ENCODE results near the gene ZNF506. TPM values are rescaled to one million over a fixed set of nuclear protein-coding genes. Genes with fewer than 3 reads are reported as not detected.

The ZNF506 gene
- total RNA-seq, 1 experiment from 2014 or later: 0.42 TPM

GRCh38 chr19:19820774-19821320 lies 703 bp downstream of the ZNF506 start:
- no peaks in the 10 kb centered on the region for H3K79me2 ChIP-seq (ENCODE audit: insufficient read depth, low read length)
- BruUV-seq (replicated peaks): no TSS peak
- ChIA-PET POLR2A (no interaction called here), RAD21 (ENCODE audit: low non-redundant PET in 1 of 2, low total read pairs in 2 of 2, uncharacterized antibody in 2 of 2, unreplicated experiment in 2 of 2) (no interaction called here), CTCF (no interaction called here)
- DNase-seq (ENCODE audit: low read depth, low spot score) (no peak), ATAC-seq (no peak)
- no peaks in the 10 kb centered on the region for H3K9me2 ChIP-seq (ENCODE audit: insufficient read depth)
- TF ChIP-seq ZFX (IDR thresholded peaks at IDR 0.05) (no peak), ZBTB33 (IDR thresholded peaks at IDR 0.05; ENCODE audit: extremely low read depth, insufficient replicate concordance, low read length) (no peak), SRF (IDR thresholded peaks at IDR 0.05; ENCODE audit: low read depth) (no peak), CEBPB (IDR thresholded peaks at IDR 0.05; ENCODE audit: low read depth) (no peak), EZH2 (IDR thresholded peaks at IDR 0.05) (no peak), POLR2A (IDR thresholded peaks at IDR 0.05; ENCODE audit: borderline replicate concordance, extremely low read depth, insufficient read depth, insufficient read length) (no peak), FOSL1 (IDR thresholded peaks at IDR 0.05; ENCODE audit: low read depth) (no peak), SP1 (IDR thresholded peaks at IDR 0.05; ENCODE audit: low read depth) (no peak), ZNF274 (IDR thresholded peaks at IDR 0.05; ENCODE audit: low read depth, low read length) (no peak), POLR2AphosphoS5 (IDR thresholded peaks at IDR 0.05; ENCODE audit: low read depth, low read length) (no peak), CBX3 (IDR thresholded peaks at IDR 0.05; ENCODE audit: low read depth) (no peak)
- TF ChIP-seq, protein P1, sequence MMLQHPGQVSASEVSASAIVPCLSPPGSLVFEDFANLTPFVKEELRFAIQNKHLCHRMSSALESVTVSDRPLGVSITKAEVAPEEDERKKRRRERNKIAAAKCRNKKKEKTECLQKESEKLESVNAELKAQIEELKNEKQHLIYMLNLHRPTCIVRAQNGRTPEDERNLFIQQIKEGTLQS (IDR thresholded peaks at IDR 0.05): no peak
- no peak overlapping the region for H3K4me3 ChIP-seq (replicated peaks in 1 of 2; ENCODE audit: low read depth in 1 of 2, low read length in 2 of 2)
- H3K9me3 ChIP-seq (ENCODE audit: control insufficient read depth in 1 of 2, insufficient read depth in 1 of 2, low read depth in 1 of 2, low read length in 2 of 2): peaks cover 0 to 3% of the 10 kb centered on the region in 2 experiments; a peak in 2 of 4 replicates
- H3K9ac ChIP-seq (ENCODE audit: low read length): no peak overlapping the region
- no peaks in the 10 kb centered on the region for H4K20me1 ChIP-seq (ENCODE audit: insufficient read depth)
- no peaks in the 10 kb centered on the region for H3K36me3 ChIP-seq (ENCODE audit: control insufficient read depth in 1 of 2, insufficient read depth in 2 of 2, low read length in 2 of 2)
- no peaks in the 10 kb centered on the region for H3K27me3 ChIP-seq (ENCODE audit: insufficient read depth, low read length)
- H2AFZ ChIP-seq (ENCODE audit: low read depth, low read length, poor library complexity, severe bottlenecking): no peak overlapping the region
- intact Hi-C loops (cut with micrococcal nuclease): no loop called here
- H3K4me1 ChIP-seq (ENCODE audit: control insufficient read depth in 1 of 2, insufficient read depth in 2 of 2, low read length in 2 of 2): no peaks in the 10 kb centered on the region
- no peak overlapping the region for H3K4me2 ChIP-seq (ENCODE audit: low read length)
- H3K27ac ChIP-seq (ENCODE audit: low read depth, low read length): no peak overlapping the region
